Hepatocyte (in vitro differentiated cells): ENCODE results near the gene BICD2. TPM values are rescaled to one million over a fixed set of nuclear protein-coding genes. Genes with fewer than 3 reads are reported as not detected.

ENCODE experiments used
- DNase-seq: peaks from one replicate; pipeline ENCODE4 v3.0.0-alpha.2; 2016; ENCODE audit warnings: low spot score
- H2AFZ ChIP-seq: fragments of 200-600 bp; sonication (generic); 2 replicates; pipeline ENCODE4 v1.6.0; 2016; ENCODE audit warnings: antibody characterized with exemption, mild to moderate bottlenecking
- H3K27ac ChIP-seq: fragments of 200-600 bp; sonication (generic); 2 replicates; pipeline ENCODE4 v1.5.1; 2016; ENCODE audit warnings: mild to moderate bottlenecking
- H3K27me3 ChIP-seq: fragments of 200-600 bp; sonication (generic); 2 replicates; pipeline ENCODE4 v1.6.1; 2016
- H3K36me3 ChIP-seq: fragments of 200-600 bp; sonication (generic); replicated peaks from 2 replicates; pipeline ENCODE4 v1.5.1; 2016; ENCODE audit warnings: low read depth; ENCODE audit not compliant: insufficient read depth
- H3K4me1 ChIP-seq: fragments of 200-600 bp; sonication (generic); 2 replicates; pipeline ENCODE4 v1.5.1; 2016; ENCODE audit warnings: mild to moderate bottlenecking, moderate library complexity; ENCODE audit not compliant: insufficient read depth
- H3K4me2 ChIP-seq: fragments of 200-600 bp; sonication (generic); 2 replicates; pipeline ENCODE4 v1.6.0; 2016
- H3K4me3 ChIP-seq: fragments of 200-600 bp; sonication (generic); 2 replicates; pipeline ENCODE4 v1.5.1; 2016; ENCODE audit warnings: mild to moderate bottlenecking
- H3K79me2 ChIP-seq: fragments of 200-600 bp; sonication (generic); 2 replicates; pipeline ENCODE4 v1.6.0; 2017; ENCODE audit warnings: mild to moderate bottlenecking
- H3K9me2 ChIP-seq: fragments of 200-600 bp; sonication (generic); replicated peaks from 2 replicates; pipeline ENCODE4 v1.6.0; 2017; ENCODE audit warnings: mild to moderate bottlenecking; ENCODE audit not compliant: insufficient read depth
- H3K9me3 ChIP-seq: fragments of 200-600 bp; sonication (generic); 2 replicates; pipeline ENCODE4 v1.5.1; 2016; ENCODE audit warnings: low read depth, mild to moderate bottlenecking
- H4K20me1 ChIP-seq: fragments of 200-600 bp; sonication (generic); 2 replicates; pipeline ENCODE4 v1.6.0; 2016; ENCODE audit warnings: mild to moderate bottlenecking; ENCODE audit not compliant: insufficient read depth, poor library complexity, severe bottlenecking
- EZH2 ChIP-seq: fragments of 200-600 bp; sonication (generic); IDR thresholded peaks from 2 replicates; pipeline ENCODE4 v1.6.1; 2016; ENCODE audit warnings: antibody characterized with exemption, mild to moderate bottlenecking, borderline replicate concordance
- EZH2phosphoT487 ChIP-seq: fragments of 200-600 bp; sonication (generic); IDR thresholded peaks from one replicate; pipeline ENCODE4 v1.6.1; 2018; ENCODE audit warnings: antibody characterized with exemption, mild to moderate bottlenecking, low read depth, moderate library complexity; ENCODE audit not compliant: unreplicated experiment, severe bottlenecking
- WGBS: methylation state at CpG from one replicate; pipeline ENCODE4 v1.1.6; 2016; ENCODE audit warnings: low lambda C conversion rate; ENCODE audit errors: missing lambda C conversion rate; 5-methylcytosine and 5-hydroxymethylcytosine counted together
- polyA plus RNA-seq: library from polyadenylated mRNA; unstranded; fragments of >200 nt; fragmentation: Nextera tagmentation; extraction: Ambion mirVana; gene quantifications from 2 replicates; pipeline ENCODE4 v1.2.1, GENCODE V29; 2016
- total RNA-seq: library from RNA; depleted of rRNA; stranded (reverse); fragments of >200 nt; gene quantifications from 2 replicates; pipeline ENCODE4 v1.2.3, GENCODE V29; 2014
- TF ChIP-seq, protein P1 (sequence below): fragments of 200-600 bp; sonication (generic); IDR thresholded peaks from 2 replicates; pipeline ENCODE4 v1.5.1; 2016; ENCODE audit warnings: antibody characterized with exemption, mild to moderate bottlenecking; ENCODE audit not compliant: poor library complexity

The BICD2 gene
- total and polyA plus RNA-seq, 2 experiments from 2014 or later, result 13.2 to 25.7 TPM

DNA sequence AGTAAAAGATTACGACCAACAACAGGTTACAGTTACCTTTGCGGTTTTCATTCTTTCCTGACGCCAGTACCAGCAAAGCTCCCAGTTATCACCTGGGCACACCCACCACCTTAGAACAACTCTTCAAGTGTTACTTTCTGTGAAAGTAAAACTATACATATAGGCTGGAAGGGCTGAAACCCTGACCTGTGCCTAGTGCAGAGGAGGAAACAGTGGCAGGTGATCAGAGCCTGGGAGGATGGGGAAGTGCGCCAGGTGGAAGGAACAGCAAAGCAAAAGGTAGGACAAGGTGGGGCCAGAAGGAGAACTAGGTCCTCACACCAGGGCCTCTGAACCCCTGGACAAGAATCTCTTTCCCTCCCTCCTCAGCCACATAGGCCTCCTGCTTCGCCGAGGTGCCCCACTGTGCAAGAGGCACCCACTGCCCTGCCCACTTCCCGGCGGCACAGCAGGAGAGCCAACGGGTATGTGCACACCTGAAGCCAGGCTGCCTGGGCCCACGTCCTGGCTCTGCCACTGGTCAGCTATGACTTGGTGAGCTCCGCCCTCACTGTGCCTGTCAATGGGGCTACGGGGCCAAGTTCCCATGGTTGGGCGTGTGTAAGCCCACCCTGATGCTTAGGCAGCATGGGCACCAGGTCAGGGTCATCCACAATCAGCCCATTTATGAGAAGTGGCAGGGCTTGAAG lies 26.9 kb downstream of the BICD2 start:
- H3K4me1 ChIP-seq, result peaks cover 13% of the 10 kb centered on the region
- H3K36me3 ChIP-seq, result no peaks in the 10 kb centered on the region
- no peaks in the 10 kb centered on the region for H3K9me3 ChIP-seq
- WGBS, result 95% methylated on average over 13 of the region's 13 CpGs
- DNase-seq, result no peak
- no peak overlapping the region for H2AFZ ChIP-seq
- H3K9me2 ChIP-seq, result no peaks in the 10 kb centered on the region
- no peak overlapping the region for H3K4me2 ChIP-seq
- no peak for TF ChIP-seq EZH2
- TF ChIP-seq, protein P1, sequence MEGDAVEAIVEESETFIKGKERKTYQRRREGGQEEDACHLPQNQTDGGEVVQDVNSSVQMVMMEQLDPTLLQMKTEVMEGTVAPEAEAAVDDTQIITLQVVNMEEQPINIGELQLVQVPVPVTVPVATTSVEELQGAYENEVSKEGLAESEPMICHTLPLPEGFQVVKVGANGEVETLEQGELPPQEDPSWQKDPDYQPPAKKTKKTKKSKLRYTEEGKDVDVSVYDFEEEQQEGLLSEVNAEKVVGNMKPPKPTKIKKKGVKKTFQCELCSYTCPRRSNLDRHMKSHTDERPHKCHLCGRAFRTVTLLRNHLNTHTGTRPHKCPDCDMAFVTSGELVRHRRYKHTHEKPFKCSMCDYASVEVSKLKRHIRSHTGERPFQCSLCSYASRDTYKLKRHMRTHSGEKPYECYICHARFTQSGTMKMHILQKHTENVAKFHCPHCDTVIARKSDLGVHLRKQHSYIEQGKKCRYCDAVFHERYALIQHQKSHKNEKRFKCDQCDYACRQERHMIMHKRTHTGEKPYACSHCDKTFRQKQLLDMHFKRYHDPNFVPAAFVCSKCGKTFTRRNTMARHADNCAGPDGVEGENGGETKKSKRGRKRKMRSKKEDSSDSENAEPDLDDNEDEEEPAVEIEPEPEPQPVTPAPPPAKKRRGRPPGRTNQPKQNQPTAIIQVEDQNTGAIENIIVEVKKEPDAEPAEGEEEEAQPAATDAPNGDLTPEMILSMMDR, result no peak
- no peak for TF ChIP-seq EZH2phosphoT487
- no peaks in the 10 kb centered on the region for H3K27me3 ChIP-seq
- H3K27ac ChIP-seq, result no peak overlapping the region
- no peak overlapping the region for H3K4me3 ChIP-seq
- H3K79me2 ChIP-seq, result peaks cover 98% of the 10 kb centered on the region
- peaks cover 38% of the 10 kb centered on the region for H4K20me1 ChIP-seq

DNA sequence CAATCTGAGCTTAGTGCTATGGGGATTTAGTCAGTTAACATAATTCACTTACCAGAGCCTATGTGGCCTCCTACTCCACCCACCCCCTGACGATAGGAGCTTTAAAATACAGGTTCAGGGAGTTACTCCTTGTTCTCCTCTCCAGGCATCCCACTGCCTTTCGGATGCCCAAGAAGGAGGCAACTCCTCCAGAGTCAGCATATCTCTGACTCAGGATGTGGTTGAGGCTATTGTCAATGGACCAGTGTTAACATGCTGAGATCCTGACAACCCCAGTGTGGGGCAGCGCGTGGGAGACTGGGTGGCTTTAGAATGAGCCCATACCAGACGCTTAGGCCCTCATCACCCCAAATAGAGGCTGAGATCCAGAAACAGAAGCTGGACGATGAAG lies 27.4 kb downstream of the BICD2 start:
- Histone ChIP-seq H3K4me2 (no peak overlapping the region), H3K27ac (no peak overlapping the region), H2AFZ (no peak overlapping the region), H4K20me1 (peaks cover 36% of the 10 kb centered on the region), H3K4me1 (peaks cover 13% of the 10 kb centered on the region), H3K9me2 (no peaks in the 10 kb centered on the region), H3K4me3 (no peak overlapping the region), H3K79me2 (peaks cover 98% of the 10 kb centered on the region), H3K36me3 (no peaks in the 10 kb centered on the region), H3K9me3 (no peaks in the 10 kb centered on the region), H3K27me3 (no peaks in the 10 kb centered on the region)
- WGBS, result 82% methylated on average over 6 of the region's 6 CpGs
- no peak for TF ChIP-seq EZH2phosphoT487
- TF ChIP-seq, protein P1, result no peak
- TF ChIP-seq EZH2, result no peak
- no peak for DNase-seq

GRCh38 chr9:92736563-92737215 lies 27.9 kb downstream of the BICD2 start:
- H3K79me2 ChIP-seq, result peaks cover 98% of the 10 kb centered on the region
- H4K20me1 ChIP-seq, result peaks cover 31% of the 10 kb centered on the region
- no peak overlapping the region for H3K4me2 ChIP-seq
- H3K4me1 ChIP-seq, result peaks cover 13% of the 10 kb centered on the region
- 98% methylated on average over 9 of the region's 9 CpGs for WGBS
- H2AFZ ChIP-seq, result no peak overlapping the region
- no peak for DNase-seq
- H3K27ac ChIP-seq, result no peak overlapping the region
- H3K27me3 ChIP-seq, result no peaks in the 10 kb centered on the region
- TF ChIP-seq, protein P1, result no peak
- TF ChIP-seq EZH2, result no peak
- TF ChIP-seq EZH2phosphoT487, result no peak
- H3K9me2 ChIP-seq, result no peaks in the 10 kb centered on the region
- H3K9me3 ChIP-seq, result no peaks in the 10 kb centered on the region
- H3K36me3 ChIP-seq, result no peaks in the 10 kb centered on the region
- no peak overlapping the region for H3K4me3 ChIP-seq
